Ramos (cell line): ENCODE measurements around the gene COX6B2.
"Not testable (repeated sequence)": the region's sequence is repeated elsewhere in the genome, so short reads cannot be mapped to it uniquely, and the experiment has no call there.

ENCODE experiments used
- in situ Hi-C: fragments of 300-500 bp; cut with MboI; formaldehyde crosslinking; loops from one replicate; pipeline ENCODE4 v1.14.3; 2022; ENCODE audit warnings: low sequenced_read_pairs; ENCODE audit not compliant: unreplicated experiment

COX6B2 gene

GRCh38 chr19:55345818-55346724 lies 8.4 kb downstream of the COX6B2 start:
- in situ Hi-C loops = no loop called here

DNA sequence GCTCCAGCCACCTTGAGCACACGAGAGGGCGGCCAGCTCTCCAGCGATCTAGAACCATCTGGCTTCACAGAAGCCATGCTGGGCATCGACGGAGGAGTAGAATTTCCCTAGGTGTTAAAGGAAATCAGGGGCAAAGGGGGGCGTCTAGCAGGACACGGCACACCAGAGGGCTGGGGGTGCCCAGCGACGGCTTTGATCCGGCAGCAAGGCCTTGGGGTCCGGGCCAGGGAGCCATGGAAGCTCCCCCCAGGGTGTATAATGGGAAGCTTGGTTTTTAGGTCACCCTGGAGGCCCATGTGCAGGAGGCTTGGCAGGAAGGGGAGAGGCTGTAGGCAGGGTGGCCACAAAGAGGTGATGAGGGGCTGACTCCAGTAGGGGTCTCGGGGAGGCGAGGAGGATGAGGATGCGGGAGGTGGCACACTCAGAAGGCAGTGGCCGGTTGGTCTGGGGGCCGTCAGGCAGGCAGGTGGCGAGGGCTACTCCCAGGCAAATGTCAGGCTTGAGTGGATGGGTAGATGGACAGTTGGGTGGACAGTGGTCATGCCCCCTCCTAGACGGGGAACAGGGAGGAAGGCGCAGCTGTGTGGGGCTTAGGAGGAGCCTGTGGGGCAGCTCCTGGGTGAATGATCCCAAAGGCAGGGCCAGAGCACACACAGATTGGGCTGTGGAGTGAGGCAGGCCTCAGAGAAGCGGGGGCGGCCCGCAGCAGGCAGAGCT lies 9.3 kb downstream of the COX6B2 start:
- in situ Hi-C loops = no loop called here

DNA sequence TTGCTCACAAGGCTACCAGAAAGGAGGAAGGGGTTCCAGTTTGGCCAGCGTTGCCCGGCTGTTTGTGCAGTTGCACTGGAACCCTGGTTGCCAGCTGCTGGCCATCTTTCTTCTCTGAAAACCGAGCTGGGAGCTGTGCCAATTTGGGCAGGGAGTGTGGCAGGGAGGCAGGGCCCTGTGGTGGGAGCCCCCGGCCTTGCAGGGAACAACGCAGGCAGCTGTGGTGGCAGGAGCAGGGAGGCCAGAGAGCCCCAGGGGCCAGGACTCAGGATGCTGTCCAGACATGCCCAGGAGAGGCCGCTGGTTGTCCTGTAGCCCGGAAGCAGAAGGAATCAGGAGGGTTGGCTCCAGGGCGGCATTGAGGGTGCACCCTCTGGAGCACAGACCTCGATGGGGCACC lies 10.1 kb downstream of the COX6B2 start:
- in situ Hi-C loops = no loop called here

- in situ Hi-C loops = no loop called here
These were observed 12.7 kb downstream of the COX6B2 start for GRCh38 chr19:55341595-55342531.

DNA sequence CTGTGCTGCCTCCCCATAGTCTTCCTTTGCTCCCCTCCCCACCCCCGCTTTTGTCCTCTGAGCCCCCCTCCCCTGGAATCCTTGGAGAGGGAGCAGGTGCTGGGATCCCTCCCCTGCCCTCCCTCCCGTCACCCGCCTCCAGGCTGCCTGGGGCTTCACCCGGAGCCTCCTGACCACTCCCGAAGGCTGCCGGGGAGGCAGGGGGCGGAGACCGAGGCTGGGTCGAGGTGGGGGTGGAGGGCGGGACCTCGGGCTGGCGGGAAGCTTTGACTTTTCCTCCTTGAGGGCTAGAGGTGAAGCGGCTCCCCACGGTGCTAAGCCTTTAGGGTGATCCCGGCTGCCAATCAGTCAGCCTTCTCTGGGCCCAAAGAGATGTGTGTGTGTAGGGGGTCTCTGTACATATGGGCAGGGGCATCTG lies 13.3 kb downstream of the COX6B2 start:
- in situ Hi-C loops = no loop called here

GRCh38 chr19:55340784-55341147 lies 13.8 kb downstream of the COX6B2 start:
- in situ Hi-C loops = no loop called here

- in situ Hi-C loops = no loop called here
These were observed 14.4 kb downstream of the COX6B2 start for GRCh38 chr19:55339889-55340783.

DNA sequence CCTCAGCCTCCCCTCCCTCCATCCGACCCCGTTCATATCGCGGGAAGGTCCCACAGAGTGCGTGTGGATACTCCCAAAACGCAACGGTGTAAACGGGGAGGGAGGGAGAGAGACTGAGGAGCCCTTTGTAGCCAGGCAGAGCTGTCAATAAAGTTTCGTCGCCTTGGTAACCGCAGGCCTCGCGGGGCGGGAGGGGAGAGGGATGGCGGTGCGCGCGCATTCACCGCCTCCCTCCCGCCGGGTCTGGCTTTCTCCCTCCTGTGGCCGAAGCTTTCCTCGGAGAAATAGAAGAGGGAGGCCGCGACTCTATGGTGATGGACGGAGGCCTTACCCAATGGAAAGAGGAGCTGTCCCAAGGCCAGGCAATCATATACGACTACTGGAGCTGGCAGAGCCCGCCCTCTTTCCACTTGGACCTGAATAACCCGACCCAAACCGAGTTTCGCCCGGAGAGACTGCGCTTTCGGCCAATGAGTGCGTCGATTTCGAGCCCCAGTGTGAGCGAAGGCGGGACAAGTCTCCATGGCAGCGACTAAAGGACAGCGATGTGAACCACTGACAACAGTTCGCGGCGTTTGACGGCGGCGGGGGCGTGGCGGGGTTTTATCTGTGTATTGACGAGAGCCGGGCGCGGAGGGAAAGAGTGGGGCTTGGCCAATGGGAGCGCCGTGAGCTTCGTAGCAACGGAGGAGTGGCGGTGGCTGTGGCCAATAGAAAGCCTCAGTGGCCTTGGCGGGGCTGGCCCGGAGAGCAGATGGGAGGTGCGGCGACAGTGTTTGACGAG lies 15.2 kb downstream of the COX6B2 start, which contains the start of gene KMT5C:
TSS of gene KMT5C (plus strand) at position 772 of the 784 bp plus-strand sequence. CDS start 2,061 bp downstream, outside the sequence.
- in situ Hi-C loops = no loop called here

GRCh38 chr19:55336101-55336500 lies 18.4 kb downstream of the COX6B2 start:
- in situ Hi-C loops = no loop called here

GRCh38 chr19:55333870-55334269 lies 20.6 kb downstream of the COX6B2 start:
- in situ Hi-C loops = no loop called here

GRCh38 chr19:55329791-55330190 lies 24.7 kb downstream of the COX6B2 start:
- in situ Hi-C loops = not testable (repeated sequence)

- in situ Hi-C loops = not testable (repeated sequence)
These were observed 25.7 kb downstream of the COX6B2 start for GRCh38 chr19:55328774-55329318.

DNA sequence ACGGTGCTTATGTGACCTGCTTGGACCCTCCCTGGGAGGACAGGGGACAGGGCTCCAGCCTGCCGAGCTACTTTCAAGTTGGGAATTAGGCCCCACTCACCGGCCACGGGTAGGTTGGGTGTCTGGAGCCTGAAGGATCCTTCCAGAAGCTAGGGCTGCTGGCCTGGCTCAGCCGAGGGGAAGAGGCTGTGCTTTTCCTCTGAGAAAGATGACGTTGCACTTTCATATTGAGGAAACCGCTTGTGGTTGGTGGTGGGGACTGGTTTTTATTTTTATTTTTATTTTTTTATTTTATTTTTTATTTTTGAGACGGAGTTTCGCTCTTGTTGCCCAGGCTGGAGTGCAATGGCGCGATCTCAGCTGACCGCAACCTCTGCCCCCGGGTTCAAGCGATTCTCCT lies 29.3 kb downstream of the COX6B2 start, which contains the start of gene TMEM150B:
TSS of gene TMEM150B (minus strand) at position 170 of the 400 bp plus-strand sequence. CDS start 4,305 bp downstream, outside the sequence.
- in situ Hi-C loops = no loop called here

DNA sequence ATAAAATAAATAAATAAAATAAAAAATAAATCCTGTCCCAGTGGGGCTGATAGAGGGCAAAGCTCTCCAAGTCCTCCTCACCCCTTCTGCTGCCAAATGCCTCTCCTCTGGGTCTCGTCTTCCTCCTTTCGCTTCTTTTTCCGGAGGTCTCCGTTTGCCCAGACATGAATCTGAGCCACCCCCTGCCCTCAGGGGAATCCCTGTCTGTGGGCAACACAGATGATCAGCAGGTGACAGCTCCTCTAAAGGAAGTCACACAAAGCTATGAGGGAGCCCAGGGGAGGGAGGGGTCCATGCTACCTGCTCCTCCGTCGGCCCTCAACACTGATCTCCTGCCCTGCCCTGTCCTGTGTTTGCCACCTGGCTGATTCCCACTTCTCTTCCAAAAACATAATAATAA lies 29.9 kb downstream of the COX6B2 start:
- in situ Hi-C loops = no loop called here

DNA sequence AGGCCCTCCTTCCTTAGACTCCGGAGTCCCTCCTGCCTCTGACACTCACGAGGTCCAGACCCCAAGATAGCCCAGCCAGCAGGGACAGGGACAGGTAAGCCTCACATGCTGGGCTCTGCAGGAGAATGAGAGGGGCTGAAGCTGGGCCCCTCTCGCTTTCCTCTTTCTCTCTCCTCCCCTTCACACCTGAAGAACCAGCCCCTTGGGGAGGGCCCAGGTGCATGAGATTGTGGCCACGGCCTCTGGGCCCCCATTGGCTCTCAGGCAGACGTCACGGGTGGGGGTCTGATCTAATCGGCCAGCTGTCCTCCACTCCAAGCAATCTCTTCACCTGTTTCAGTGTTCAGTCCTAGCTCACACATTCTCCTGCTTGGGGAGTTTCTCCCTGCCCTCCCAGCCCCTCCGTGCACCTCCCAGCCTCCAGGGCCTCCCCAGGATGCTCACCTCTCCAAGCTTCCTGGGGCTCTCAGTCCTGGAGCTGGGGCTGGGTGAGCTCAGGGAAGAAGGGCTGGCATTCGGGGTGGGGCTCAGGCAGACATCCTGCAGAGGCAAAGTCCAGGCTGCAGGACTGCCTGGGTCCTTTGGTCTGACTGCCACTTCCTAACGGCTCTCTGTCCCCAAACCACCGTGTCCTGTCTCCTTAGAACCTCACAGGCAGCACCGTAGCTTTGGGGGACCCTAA lies 32.2 kb downstream of the COX6B2 start:
- in situ Hi-C loops = no loop called here

DNA sequence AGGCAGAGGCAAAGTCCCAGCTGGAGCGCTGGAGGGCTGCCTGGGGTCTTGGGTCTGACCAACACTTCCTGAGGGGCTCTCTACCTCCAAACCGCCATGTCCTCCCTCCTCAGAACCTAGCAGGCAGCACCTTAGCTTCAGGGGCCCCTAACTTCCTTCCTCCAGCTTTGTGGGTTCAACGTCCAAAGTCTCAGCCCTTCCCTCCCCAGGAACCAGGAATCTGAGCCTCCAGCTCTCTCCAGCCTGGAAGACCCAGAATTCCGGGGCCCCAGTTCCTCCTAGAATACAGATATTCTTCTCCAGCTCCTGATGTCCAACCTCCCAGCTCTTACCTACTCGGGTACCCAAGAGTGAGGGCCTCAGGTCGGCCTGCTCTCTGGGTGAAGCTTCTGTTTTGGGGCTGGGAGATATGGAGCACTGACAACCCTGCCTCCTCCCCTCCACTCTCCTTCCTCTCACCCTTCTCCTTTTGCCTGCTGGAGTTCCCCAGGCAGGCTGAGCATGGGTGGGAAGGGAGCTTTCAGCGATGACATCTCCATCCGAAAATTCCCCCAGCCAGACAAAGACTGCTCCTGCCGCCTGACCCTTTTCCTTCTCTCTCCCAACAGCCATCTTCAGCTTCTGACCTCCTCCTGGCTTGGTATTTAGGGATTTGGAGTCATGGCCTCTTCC lies 32.9 kb downstream of the COX6B2 start:
- in situ Hi-C loops = no loop called here

- in situ Hi-C loops = no loop called here
These were observed 33.6 kb downstream of the COX6B2 start for GRCh38 chr19:55320844-55321419.
